WERI-Rb-1 (cell line): ENCODE results near the gene ASB3.

Source experiments
- DNase-seq: peaks from one replicate; pipeline ENCODE4 v3.0.0-alpha.2; 2020
- H3K27ac ChIP-seq: fragments of 250-450 bp; sonication (Bioruptor Pico); 2 replicates; pipeline ENCODE4 v1.5.1; 2020; ENCODE audit warnings: mild to moderate bottlenecking, moderate library complexity
- H3K27me3 ChIP-seq: fragments of 250-450 bp; sonication (Bioruptor Pico); 2 replicates; pipeline ENCODE4 v1.5.1; 2021; ENCODE audit warnings: mild to moderate bottlenecking, low read depth, moderate library complexity; ENCODE audit not compliant: insufficient read depth, severe bottlenecking
- H3K36me3 ChIP-seq: fragments of 250-450 bp; sonication (Bioruptor Pico); 2 replicates; pipeline ENCODE4 v1.5.1; 2020; ENCODE audit warnings: mild to moderate bottlenecking, moderate library complexity
- H3K4me3 ChIP-seq: 2 replicates; pipeline ENCODE4 v1.5.1; 2011; ENCODE audit warnings: low read depth, mild to moderate bottlenecking, control low read depth, low read length
- H3K9me3 ChIP-seq: fragments of 250-450 bp; sonication (Bioruptor Pico); 2 replicates; pipeline ENCODE4 v1.5.1; 2021; ENCODE audit warnings: mild to moderate bottlenecking, moderate library complexity; ENCODE audit not compliant: severe bottlenecking
- CTCF ChIP-seq: IDR thresholded peaks from 2 replicates; pipeline ENCODE4 v1.5.1; 2011; ENCODE audit warnings: low read depth, mild to moderate bottlenecking, control low read depth, inconsistent platforms, low read length

ASB3 gene

DNA sequence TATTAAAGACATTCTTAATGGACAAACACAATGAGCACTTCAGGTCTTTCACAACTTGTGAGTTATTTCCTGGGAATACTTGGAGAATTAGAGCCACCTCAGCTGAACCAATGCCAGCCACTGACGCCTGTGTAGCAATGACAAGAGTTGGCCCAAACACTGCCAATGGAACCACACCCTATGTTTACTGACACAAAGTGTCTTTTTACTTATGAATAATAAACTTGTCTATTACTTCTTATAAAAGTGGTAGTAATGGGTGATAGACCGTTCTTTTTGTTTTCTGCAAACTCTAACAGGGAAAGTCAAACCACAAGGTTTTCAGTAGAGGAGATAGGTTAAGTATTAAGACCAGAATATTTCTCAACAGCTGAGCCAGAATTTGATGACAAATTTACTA is 31.6 kb downstream of the ASB3 start:
- no peak for TF ChIP-seq CTCF
- H3K27me3 ChIP-seq = no peaks in the 10 kb centered on the region
- no peaks in the 10 kb centered on the region for H3K9me3 ChIP-seq
- peaks cover 20% of the 10 kb centered on the region for H3K36me3 ChIP-seq
- H3K27ac ChIP-seq = no peak overlapping the region
- DNase-seq = no peak
- no peak overlapping the region for H3K4me3 ChIP-seq

GRCh38 chr2:53753041-53753440 is 33.7 kb downstream of the ASB3 start:
- Histone ChIP-seq H3K27ac (peak overlapping the region; percentile 56), H3K9me3 (no peaks in the 10 kb centered on the region), H3K27me3 (no peaks in the 10 kb centered on the region), H3K4me3 (no peak overlapping the region), H3K36me3 (peaks cover 32% of the 10 kb centered on the region)
- TF ChIP-seq CTCF = no peak
- no peak for DNase-seq

DNA sequence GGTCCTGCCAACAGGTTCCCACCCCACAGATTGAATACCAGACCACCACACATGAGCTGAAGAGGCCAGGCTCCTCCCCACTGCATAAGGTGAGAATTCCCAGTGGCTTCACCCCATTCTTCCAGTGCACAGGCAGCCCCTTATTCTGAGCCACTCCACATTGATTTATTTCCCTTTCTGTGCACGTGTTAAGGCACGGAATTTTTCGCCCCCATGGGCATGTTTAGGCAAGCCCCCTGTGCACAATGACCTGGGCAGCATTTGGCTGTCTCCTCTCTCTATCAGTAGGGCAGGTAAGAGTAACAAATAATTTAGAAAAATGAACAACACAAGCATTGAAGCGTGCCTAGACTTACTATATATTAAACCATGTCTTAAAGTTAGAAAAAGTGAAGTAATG is 34.4 kb downstream of the ASB3 start:
- TF ChIP-seq CTCF = no peak
- Histone ChIP-seq H3K36me3 (peaks cover 39% of the 10 kb centered on the region), H3K27ac (peak overlapping the region; percentile 56), H3K27me3 (no peaks in the 10 kb centered on the region), H3K9me3 (no peaks in the 10 kb centered on the region), H3K4me3 (no peak overlapping the region)
- DNase-seq = peak; percentile 31

DNA sequence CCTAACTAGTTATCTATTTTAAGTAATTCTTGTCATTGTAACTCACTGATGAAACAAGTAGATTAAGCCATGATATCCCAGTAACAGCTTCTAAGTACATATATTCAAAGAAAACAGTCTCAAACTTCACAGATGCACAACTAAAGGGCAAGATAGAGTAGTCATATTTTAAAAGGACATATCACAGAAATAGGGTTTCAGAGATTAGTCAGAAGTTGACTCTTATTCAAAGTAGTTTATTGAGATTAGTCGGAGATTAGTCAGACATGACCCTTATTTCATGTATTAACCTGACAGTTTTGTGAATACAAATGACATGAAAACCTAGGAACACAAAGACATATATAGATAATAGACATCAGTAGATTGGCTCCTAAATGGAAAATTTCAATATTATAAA is 35.0 kb downstream of the ASB3 start:
- no peaks in the 10 kb centered on the region for H3K9me3 ChIP-seq
- no peak for DNase-seq
- peaks cover 37% of the 10 kb centered on the region for H3K36me3 ChIP-seq
- H3K4me3 ChIP-seq = no peak overlapping the region
- TF ChIP-seq CTCF = no peak
- H3K27me3 ChIP-seq = no peaks in the 10 kb centered on the region
- peak overlapping the region; percentile 56 for H3K27ac ChIP-seq

DNA sequence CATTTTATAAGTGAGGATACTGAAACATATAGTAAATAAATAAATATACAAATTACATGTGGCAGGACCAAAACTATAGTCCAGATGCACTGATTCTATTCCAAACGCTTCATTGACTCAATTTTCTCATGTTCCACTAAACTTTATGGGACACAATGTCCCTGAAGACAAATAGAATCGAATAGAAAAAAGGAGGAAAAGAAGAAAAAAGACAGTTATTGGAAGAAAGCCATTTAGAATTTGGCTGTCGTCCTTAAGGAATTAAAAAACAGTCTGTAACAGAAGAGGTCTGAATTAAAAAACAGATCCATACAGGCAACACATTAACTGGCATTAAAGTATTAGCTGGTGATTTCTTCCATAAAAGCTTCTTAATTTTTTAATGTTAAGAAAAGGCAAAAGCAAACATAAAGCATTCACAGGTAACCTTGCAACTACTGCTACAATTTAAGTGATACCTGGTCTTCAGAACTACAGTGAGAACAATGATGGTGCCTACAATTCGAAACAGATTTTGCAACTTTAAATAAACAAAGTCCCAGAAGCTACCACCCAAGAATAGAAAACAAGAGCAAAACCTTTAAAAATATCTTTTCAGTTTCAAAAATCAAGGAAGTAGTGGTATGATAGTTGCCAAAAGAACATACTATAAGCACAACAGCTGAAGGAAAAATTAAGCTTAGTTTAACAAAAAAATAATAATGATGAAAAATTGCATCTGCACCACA is 36.5 kb downstream of the ASB3 start:
- Histone ChIP-seq H3K9me3 (no peaks in the 10 kb centered on the region), H3K36me3 (peaks cover 34% of the 10 kb centered on the region), H3K4me3 (no peak overlapping the region), H3K27ac (peak overlapping the region; percentile 9; the same call in 1 of the 2 replicates), H3K27me3 (no peaks in the 10 kb centered on the region)
- no peak for DNase-seq
- no peak for TF ChIP-seq CTCF
